KBM-7 (cell line): ENCODE results near the gene CA4.
"Not testable (repeated sequence)": the region's sequence is repeated elsewhere in the genome, so short reads cannot be mapped to it uniquely, and the experiment has no call there.

Source experiments
- DNase-seq: peaks from one replicate; pipeline ENCODE4 v3.0.0-alpha.2; 2015
- in situ Hi-C: fragments of 300-500 bp; cut with MboI; formaldehyde crosslinking; loops from 2 replicates; pipeline ENCODE4 v1.14.3; 2020; ENCODE audit warnings: low sequenced_read_pairs, low pct_unique_long_range_greater_than_20kb, mixed read lengths

Gene CA4

DNA sequence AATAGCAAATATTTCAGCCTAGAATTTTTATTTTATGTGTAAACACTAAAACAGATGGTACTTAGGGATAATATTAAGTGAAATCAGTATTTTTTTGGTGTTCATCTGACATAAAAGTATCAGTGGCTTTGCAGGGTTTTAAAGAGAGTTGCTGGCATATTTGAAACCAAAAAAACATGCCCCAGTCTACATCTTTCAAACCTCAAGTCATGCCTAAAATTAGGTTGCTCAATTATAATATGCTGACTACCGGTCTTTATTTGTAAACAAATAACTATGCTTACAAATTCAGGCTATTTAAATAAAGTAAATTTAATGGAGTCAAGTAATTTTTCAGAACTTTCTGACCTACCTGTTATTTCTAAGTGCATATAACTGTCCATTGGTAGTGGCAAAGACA lies 58.5 kb downstream of the CA4 start:
- DNase-seq, in situ Hi-C loops: not testable (repeated sequence)
